ENCODE measurements around the gene PIEZO2. TPM values are rescaled to one million over a fixed set of nuclear protein-coding genes. Genes with fewer than 3 reads are reported as not detected.

PIEZO2 gene
- total and polyA plus RNA-seq, 2 of the 8 experiments (the other 6 are each of a cell fraction or from before 2014, with no cell fraction given) = 4.7 to 16.5 TPM

GRCh38 chr18:11070593-11070992, 78.8 kb downstream of the PIEZO2 start:
- H2BK5ac ChIP-seq (ENCODE audit: low read depth, low read length) = no peak overlapping the region
- no peak overlapping the region for H3K4me3 ChIP-seq (ENCODE audit: extremely low read depth in 1 of 4, insufficient read depth in 2 of 4, low read depth in 3 of 4, low read length in 4 of 4)
- 77% methylated on average over 8 of the region's 11 CpGs; no CpG with 5 or more reads in 1 of the 2 experiments for WGBS, 2 experiments (ENCODE audit: extremely low coverage in 1 of 2, insufficient coverage in 1 of 2, insufficient read length in 1 of 2, insufficient replicate concordance in 2 of 2, low coverage in 1 of 2, low lambda C conversion rate in 2 of 2, missing lambda C conversion rate in 1 of 2)
- no peak overlapping the region for H2BK120ac ChIP-seq (replicated peaks; ENCODE audit: low read depth, low read length)
- no peak for DNase-seq (ENCODE audit: low read depth in 1 of 2, low spot score in 2 of 2)
- no peak overlapping the region for H3K56ac ChIP-seq (replicated peaks; ENCODE audit: insufficient read length, low read depth, low read length)
- H3K4me1 ChIP-seq (replicated peaks in 1 of 4; ENCODE audit: control insufficient read depth in 3 of 4, insufficient read depth in 4 of 4, low read length in 3 of 4) = peaks cover 0 to 4% (median 3%) of the 10 kb centered on the region in 4 experiments; a peak in 4 of 7 replicates
- no peak overlapping the region for H3K4ac ChIP-seq (replicated peaks; ENCODE audit: insufficient read length, low read depth, low read length)
- no peak overlapping the region for H4K91ac ChIP-seq (replicated peaks; ENCODE audit: insufficient read length, low read length)
- no peak overlapping the region for H2AK5ac ChIP-seq (ENCODE audit: low read depth, low read length)
- no peak overlapping the region for H3K14ac ChIP-seq (ENCODE audit: insufficient read length)
- no peak overlapping the region for H3K9ac ChIP-seq (replicated peaks in 1 of 4; ENCODE audit: extremely low read depth in 1 of 4, low read depth in 3 of 4, low read length in 3 of 4)
- H3K36me3 ChIP-seq (ENCODE audit: control insufficient read depth in 2 of 4, insufficient read depth in 4 of 4, low read length in 3 of 4) = no peaks in the 10 kb centered on the region
- peaks cover 0 to 2% of the 10 kb centered on the region in 2 experiments; a peak in 1 of 4 replicates for H3K9me3 ChIP-seq (ENCODE audit: insufficient read depth in 2 of 2, low read depth in 1 of 2, low read length in 1 of 2)
- no peak overlapping the region for H3K23ac ChIP-seq (ENCODE audit: insufficient read length)
- H3K79me1 ChIP-seq (ENCODE audit: low read depth, low read length) = no peaks in the 10 kb centered on the region
- H2BK12ac ChIP-seq (ENCODE audit: low read depth, low read length) = no peak overlapping the region
- H3K27ac ChIP-seq (ENCODE audit: low read depth, low read length) = no peak overlapping the region
- H2AFZ ChIP-seq (ENCODE audit: low read length) = no peak overlapping the region
- no peaks in the 10 kb centered on the region for H4K20me1 ChIP-seq (replicated peaks in 1 of 2; ENCODE audit: control insufficient read depth in 1 of 2, insufficient read depth in 2 of 2, low read length in 2 of 2)
- H3K79me2 ChIP-seq (ENCODE audit: control insufficient read depth in 1 of 2, insufficient read depth in 2 of 2, low read length in 2 of 2) = no peaks in the 10 kb centered on the region
- no peak for FAIRE-seq
- H4K8ac ChIP-seq (ENCODE audit: extremely low read depth, insufficient read depth, low read length) = no peak overlapping the region
- H2BK20ac ChIP-seq (ENCODE audit: low read length) = no peak overlapping the region
- no peak overlapping the region for H2BK15ac ChIP-seq (ENCODE audit: low read length)
- H4K5ac ChIP-seq (ENCODE audit: insufficient read length, low read depth, low read length) = no peak overlapping the region
- POLR2A ChIA-PET (ENCODE audit: partially characterized antibody) = no interaction called here
- H3K27me3 ChIP-seq (replicated peaks in 1 of 4; ENCODE audit: control insufficient read depth in 3 of 4, extremely low read depth in 1 of 4, insufficient read depth in 3 of 4, low read length in 3 of 4) = no peaks in the 10 kb centered on the region
- no peak overlapping the region for H3K4me2 ChIP-seq (ENCODE audit: insufficient read depth in 1 of 2, low read depth in 2 of 2, low read length in 2 of 2)
- CTCF ChIA-PET (ENCODE audit: partially characterized antibody) = no interaction called here
- no peak overlapping the region for H3K18ac ChIP-seq (ENCODE audit: extremely low read depth, low read length)
- no peaks in the 10 kb centered on the region for H3K23me2 ChIP-seq (ENCODE audit: low read depth, low read length)
- TF ChIP-seq SUZ12 (IDR thresholded peaks at IDR 0.05; ENCODE audit: low read length) = no peak
- no peak for TF ChIP-seq FOSL1 (IDR thresholded peaks at IDR 0.05; ENCODE audit: insufficient read depth, low read depth, low read length)
- TF ChIP-seq CEBPB (IDR thresholded peaks at IDR 0.05; ENCODE audit: low read depth, low read length) = no peak
- no peak for TF ChIP-seq SIN3A (conservative IDR thresholded peaks at IDR 0.05 in 1 of 2, IDR thresholded peaks at IDR 0.05 in 1 of 2; ENCODE audit: low read depth in 1 of 2, low read length in 2 of 2)
- no peak for TF ChIP-seq RNF2 (IDR thresholded peaks at IDR 0.05; ENCODE audit: borderline replicate concordance, low read depth, low read length, missing control alignments, poor library complexity, severe bottlenecking)
- TF ChIP-seq CHD1 (IDR thresholded peaks at IDR 0.05; ENCODE audit: low read depth, low read length) = no peak
- TF ChIP-seq ATF3 (IDR thresholded peaks at IDR 0.05; ENCODE audit: insufficient read depth, low read depth, low read length) = no peak
- no peak for TF ChIP-seq ATF2 (IDR thresholded peaks at IDR 0.05; ENCODE audit: low read length)
- no peak for TF ChIP-seq HDAC6 (IDR thresholded peaks at IDR 0.05; ENCODE audit: low read depth, low read length)
- no peak for TF ChIP-seq CREB1 (IDR thresholded peaks at IDR 0.05)
- no peak for TF ChIP-seq HDAC2 (IDR thresholded peaks at IDR 0.05; ENCODE audit: borderline replicate concordance in 1 of 2, low read depth in 2 of 2, low read length in 2 of 2)
